ENCODE data around the gene CDK5. TPM values are rescaled to one million over a fixed set of nuclear protein-coding genes. Genes with fewer than 3 reads are reported as not detected.

Gene CDK5
- total RNA-seq, 2 donors from 2014 or later = 2.3 to 6.3 TPM

DNA sequence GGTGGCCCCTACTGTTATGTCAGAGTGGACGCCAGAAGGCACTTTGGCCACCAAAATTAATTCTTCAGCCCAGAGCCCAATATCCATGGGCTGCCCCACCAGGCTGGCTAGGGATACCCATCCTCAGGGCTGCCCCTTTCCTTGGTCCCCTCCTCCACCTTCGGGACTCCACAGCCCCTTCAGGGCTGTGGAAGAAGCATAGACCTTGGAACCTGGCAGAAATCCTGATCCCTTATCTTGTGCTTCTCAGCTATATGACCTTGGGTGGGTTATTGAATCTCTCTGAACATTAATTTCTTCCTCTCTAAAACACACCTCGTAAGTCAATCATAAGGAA is 26.1 kb upstream of the CDK5 start:
- Histone ChIP-seq H3K4me3 (peak overlapping the region; percentile 82 to 87), H3K4me1 (peaks cover 73% of the 10 kb centered on the region), H3K9me3 (no peaks in the 10 kb centered on the region), H3K36me3 (replicated peaks in 1 of 2; ENCODE audit: insufficient read depth in 1 of 2, low read depth in 2 of 2) (no peaks in the 10 kb centered on the region), H3K27ac (peak overlapping the region in 3 of 4 donors; percentile 89 to 92 (median 90)), H3K27me3 (no peaks in the 10 kb centered on the region)
- ATAC-seq (no peak), DNase-seq (no peak)
- WGBS, 2 donors = 4 to 10% methylated on average over 2 to 3 of the region's 3 CpGs
- intact Hi-C loops (cut with DNase I) = no loop called here
- TF ChIP-seq POLR2A (IDR thresholded peaks at IDR 0.05) = no peak
- TF ChIP-seq, protein P1, sequence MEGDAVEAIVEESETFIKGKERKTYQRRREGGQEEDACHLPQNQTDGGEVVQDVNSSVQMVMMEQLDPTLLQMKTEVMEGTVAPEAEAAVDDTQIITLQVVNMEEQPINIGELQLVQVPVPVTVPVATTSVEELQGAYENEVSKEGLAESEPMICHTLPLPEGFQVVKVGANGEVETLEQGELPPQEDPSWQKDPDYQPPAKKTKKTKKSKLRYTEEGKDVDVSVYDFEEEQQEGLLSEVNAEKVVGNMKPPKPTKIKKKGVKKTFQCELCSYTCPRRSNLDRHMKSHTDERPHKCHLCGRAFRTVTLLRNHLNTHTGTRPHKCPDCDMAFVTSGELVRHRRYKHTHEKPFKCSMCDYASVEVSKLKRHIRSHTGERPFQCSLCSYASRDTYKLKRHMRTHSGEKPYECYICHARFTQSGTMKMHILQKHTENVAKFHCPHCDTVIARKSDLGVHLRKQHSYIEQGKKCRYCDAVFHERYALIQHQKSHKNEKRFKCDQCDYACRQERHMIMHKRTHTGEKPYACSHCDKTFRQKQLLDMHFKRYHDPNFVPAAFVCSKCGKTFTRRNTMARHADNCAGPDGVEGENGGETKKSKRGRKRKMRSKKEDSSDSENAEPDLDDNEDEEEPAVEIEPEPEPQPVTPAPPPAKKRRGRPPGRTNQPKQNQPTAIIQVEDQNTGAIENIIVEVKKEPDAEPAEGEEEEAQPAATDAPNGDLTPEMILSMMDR (IDR thresholded peaks at IDR 0.05) = no peak

DNA sequence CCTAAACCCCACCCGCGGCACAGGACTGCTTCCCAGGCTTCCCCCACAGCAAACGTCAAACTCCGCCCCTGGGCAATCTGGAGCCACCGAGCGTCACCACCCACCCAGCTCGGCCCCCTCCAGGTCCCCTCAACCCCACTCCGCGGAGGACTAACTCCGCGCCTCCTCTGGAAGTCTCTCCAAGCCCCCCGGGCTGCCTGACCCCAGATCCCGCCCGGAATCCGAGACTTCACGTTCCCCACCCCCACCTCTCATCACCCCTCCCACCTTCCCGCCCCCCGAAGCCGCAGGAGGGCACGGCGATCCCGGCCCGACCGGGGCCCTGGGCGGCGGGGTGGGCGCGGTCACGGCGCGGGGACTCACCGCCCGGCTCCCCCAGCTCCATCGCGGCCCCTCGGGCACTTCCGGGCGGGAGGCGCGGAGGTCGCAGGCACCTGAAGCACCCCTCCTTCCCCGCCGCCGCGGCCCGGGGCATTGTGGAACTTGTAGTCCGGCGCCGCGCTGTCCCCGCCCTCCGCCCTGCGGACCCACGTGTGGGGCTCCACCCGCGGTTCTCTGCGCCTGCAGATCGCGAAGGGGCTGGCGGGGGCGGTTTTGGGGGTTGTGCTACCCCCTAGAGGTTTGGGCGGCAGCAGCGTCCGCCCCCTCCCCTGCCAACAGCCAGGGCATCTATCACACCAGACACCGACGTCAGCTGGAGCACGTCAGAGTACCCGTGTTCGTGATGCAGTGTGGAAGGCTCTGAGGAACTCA is 25.6 kb upstream of the CDK5 start, which contains the start of gene TMUB1:
TMUB1 (minus strand) TSS at position 423 of the 753 bp plus-strand sequence. CDS start 930 bp downstream, outside the sequence.
- Histone ChIP-seq H3K27ac (peak within 1 kb of the TSS; percentile 76 to 92 (median 90)), H3K36me3 (replicated peaks in 1 of 2; ENCODE audit: insufficient read depth in 1 of 2, low read depth in 2 of 2) (no peaks in the 10 kb centered on the region), H3K4me1 (peaks cover 73% of the 10 kb centered on the region), H3K4me3 (peak within 1 kb of the TSS; percentile 82 to 87), H3K9me3 (no peaks in the 10 kb centered on the region), H3K27me3 (no peaks in the 10 kb centered on the region)
- DNase-seq = peak; percentile 77 to 80 (median 78)
- TF ChIP-seq POLR2A (IDR thresholded peaks at IDR 0.05) = peak in 2 of 3 donors; percentile 25 to 54
- TF ChIP-seq, protein P1 (IDR thresholded peaks at IDR 0.05) = no peak
- intact Hi-C loops (cut with DNase I) = no loop called here
- ATAC-seq = peak; percentile 12
- WGBS, 2 donors = 1 to 3% methylated on average over 21 to 67 of the region's 69 CpGs

DNA sequence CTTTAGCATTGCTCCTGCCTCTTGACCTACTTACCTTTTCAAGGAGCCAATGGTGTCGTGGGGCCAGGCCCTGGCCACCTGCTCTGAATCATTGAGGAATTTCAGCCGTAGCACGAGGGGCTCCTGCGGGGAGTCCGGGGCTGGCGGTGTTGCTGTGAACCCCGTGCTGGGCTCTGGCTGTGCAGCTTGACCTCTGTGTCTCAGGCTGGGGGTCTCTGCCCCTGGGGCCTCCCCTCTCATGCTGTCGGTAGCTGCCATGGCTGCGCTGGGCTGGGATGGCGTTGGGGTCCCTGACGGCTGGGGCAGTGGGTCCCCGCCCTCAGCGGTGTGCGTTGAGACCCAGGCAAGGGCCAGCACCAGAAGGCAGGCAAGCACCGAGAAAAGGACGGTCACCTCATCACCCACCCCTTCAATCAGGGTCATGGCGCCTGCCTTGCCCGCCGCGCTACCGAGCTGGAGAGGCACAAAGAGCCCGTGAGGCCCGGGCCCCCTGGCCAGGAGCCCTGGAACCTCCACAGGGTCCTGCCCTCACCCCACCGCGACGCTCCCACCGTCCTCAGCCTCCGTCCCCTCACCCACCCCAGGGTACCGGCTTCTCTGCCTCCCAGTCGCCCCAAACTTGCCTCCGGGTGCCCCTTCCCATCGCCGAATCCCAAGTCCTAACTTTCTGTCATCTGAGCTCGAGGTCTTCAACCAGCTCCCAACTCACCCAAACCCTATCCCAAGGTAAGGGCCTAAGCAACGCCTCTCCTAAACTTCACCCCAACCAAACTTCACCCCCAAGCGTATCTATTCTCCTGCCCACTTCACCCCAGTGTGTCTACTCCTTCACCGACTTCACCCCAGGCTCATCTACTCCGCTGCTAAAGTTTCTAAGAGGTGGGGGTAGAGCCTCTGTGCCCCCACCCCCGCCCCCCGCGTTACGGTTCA is 24.7 kb upstream of the CDK5 start:
- H3K27me3 ChIP-seq = no peaks in the 10 kb centered on the region
- H3K36me3 ChIP-seq (replicated peaks in 1 of 2; ENCODE audit: insufficient read depth in 1 of 2, low read depth in 2 of 2) = no peaks in the 10 kb centered on the region
- WGBS, 2 donors = 20 to 37% methylated on average over 22 to 38 of the region's 42 CpGs
- intact Hi-C loops (cut with DNase I) = no loop called here
- H3K4me1 ChIP-seq = peaks cover 72% of the 10 kb centered on the region
- ATAC-seq (no peak), DNase-seq (no peak)
- peak overlapping the region; percentile 76 to 92 (median 90) for H3K27ac ChIP-seq
- peak overlapping the region; percentile 82 to 87 for H3K4me3 ChIP-seq
- H3K9me3 ChIP-seq = no peaks in the 10 kb centered on the region
- TF ChIP-seq, protein P1 (IDR thresholded peaks at IDR 0.05) = no peak

DNA sequence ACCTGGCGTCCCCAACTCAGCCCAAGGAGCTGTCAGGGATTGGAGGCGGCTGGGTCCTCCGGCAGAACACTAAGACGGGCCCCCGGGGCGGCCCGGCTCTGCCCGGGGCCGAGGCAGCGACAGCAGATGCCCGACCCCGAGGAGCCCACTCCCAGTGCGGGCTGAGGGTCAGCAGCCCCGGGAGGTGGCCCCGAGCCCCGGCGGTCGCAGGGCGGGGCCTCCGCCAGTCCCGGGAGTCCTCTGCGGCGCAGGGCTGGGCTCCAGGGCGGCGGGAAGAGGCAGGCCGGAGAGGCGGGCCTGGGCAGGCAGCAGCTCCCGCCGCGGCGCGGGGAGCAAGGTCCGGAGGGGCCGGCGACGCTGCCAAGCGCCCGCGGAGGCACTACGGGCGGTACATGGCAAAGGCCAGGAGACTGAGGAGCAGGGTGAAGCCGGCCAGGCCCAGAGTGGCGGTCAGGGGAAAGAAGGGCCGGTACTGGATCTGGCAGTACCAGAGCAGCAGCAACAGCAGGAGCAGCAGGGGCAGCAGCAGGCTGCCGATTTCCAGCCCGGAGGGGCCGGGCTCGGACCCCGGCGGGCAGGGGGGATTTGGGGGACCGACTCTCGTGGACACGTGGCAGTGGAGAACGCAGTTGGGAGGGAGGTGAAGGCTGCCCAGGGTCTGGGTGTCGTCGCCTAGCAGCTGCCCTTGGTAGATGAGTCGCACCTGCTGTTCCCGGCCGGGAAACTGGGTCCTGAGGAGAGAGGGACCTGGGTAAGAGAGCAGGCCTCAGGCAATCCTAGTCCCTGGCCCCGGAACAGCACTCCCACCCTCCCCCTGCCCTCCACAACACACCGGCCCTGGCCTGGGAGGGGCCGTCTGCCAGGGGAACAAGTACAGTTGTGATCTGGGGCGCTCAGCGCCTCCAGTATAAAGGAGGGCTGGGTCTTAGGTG is 23.7 kb upstream of the CDK5 start:
- 23 to 27% methylated on average over 26 to 44 of the region's 64 CpGs for WGBS, 2 donors
- no peaks in the 10 kb centered on the region for H3K9me3 ChIP-seq
- TF ChIP-seq, protein P1 (IDR thresholded peaks at IDR 0.05) = no peak
- no peak for TF ChIP-seq POLR2A (IDR thresholded peaks at IDR 0.05)
- H3K36me3 ChIP-seq (replicated peaks in 1 of 2; ENCODE audit: insufficient read depth in 1 of 2, low read depth in 2 of 2) = peaks cover 0 to 1% of the 10 kb centered on the region in 2 donors
- peak overlapping the region; percentile 10 to 82 for H3K4me3 ChIP-seq
- peak in 1 of 4 donors; percentile 52 for DNase-seq
- H3K4me1 ChIP-seq = peaks cover 77% of the 10 kb centered on the region
- peak overlapping the region; percentile 76 to 92 (median 90) for H3K27ac ChIP-seq
- H3K27me3 ChIP-seq = no peaks in the 10 kb centered on the region
- ATAC-seq = peak; percentile 5
- intact Hi-C loops (cut with DNase I) = no loop called here

Data from body of pancreas (tissue), 4 donors.